ENCODE results near the gene PTCRA.
"Not testable (repeated sequence)": the region's sequence is repeated elsewhere in the genome, so short reads cannot be mapped to it uniquely, and the experiment has no call there.

Gene PTCRA

GRCh38 chr6:42942444-42942843 lies 26.6 kb downstream of the PTCRA start:
- DNase-seq (ENCODE audit: low spot score) = no peak

GRCh38 chr6:42947950-42948349 lies 32.1 kb downstream of the PTCRA start:
- no peak for DNase-seq (ENCODE audit: low spot score)

- no peak for DNase-seq (ENCODE audit: low spot score)
Observed at GRCh38 chr6:42952389-42952788, 36.5 kb downstream of the PTCRA start.

- not testable (repeated sequence) for DNase-seq (ENCODE audit: low spot score)
Observed at GRCh38 chr6:42954405-42954804, 38.6 kb downstream of the PTCRA start.

GRCh38 chr6:42958125-42958524 lies 42.3 kb downstream of the PTCRA start:
- DNase-seq (ENCODE audit: low spot score) = no peak

- no peak for DNase-seq (ENCODE audit: low spot score)
Observed at GRCh38 chr6:42959917-42960242, 44.0 kb downstream of the PTCRA start.

- DNase-seq (ENCODE audit: low spot score) = no peak
Observed at GRCh38 chr6:42960243-42961019, 44.6 kb downstream of the PTCRA start, which contains the start of gene GNMT. Gene GNMT, plus strand, starts transcription at chr6:42960754. Its CDS starts 14 bp downstream, at chr6:42960768.

- no peak for DNase-seq (ENCODE audit: low spot score)
Observed at GRCh38 chr6:42961020-42961470, 45.2 kb downstream of the PTCRA start.

GRCh38 chr6:42962096-42962495 lies 46.2 kb downstream of the PTCRA start:
- DNase-seq (ENCODE audit: low spot score) = no peak

GRCh38 chr6:42962502-42963178 lies 46.8 kb downstream of the PTCRA start:
- DNase-seq (ENCODE audit: low spot score) = no peak

GRCh38 chr6:42963179-42963854 lies 47.5 kb downstream of the PTCRA start:
- DNase-seq (ENCODE audit: low spot score) = no peak

- DNase-seq (ENCODE audit: low spot score) = no peak
Observed at GRCh38 chr6:42963855-42964605, 48.2 kb downstream of the PTCRA start.

GRCh38 chr6:42966571-42966970 lies 50.7 kb downstream of the PTCRA start:
- no peak for DNase-seq (ENCODE audit: low spot score)

GRCh38 chr6:42967228-42967627 lies 51.4 kb downstream of the PTCRA start:
- DNase-seq (ENCODE audit: low spot score) = no peak

- DNase-seq (ENCODE audit: low spot score) = no peak
Observed at GRCh38 chr6:42968126-42968701, 52.4 kb downstream of the PTCRA start.

GRCh38 chr6:42968783-42969182 lies 52.9 kb downstream of the PTCRA start:
- no peak for DNase-seq (ENCODE audit: low spot score)

GRCh38 chr6:42969431-42969830 lies 53.6 kb downstream of the PTCRA start:
- DNase-seq (ENCODE audit: low spot score) = no peak

GRCh38 chr6:42969934-42970333 lies 54.1 kb downstream of the PTCRA start:
- no peak for DNase-seq (ENCODE audit: low spot score)

GRCh38 chr6:42970871-42971612 lies 55.2 kb downstream of the PTCRA start:
- no peak for DNase-seq (ENCODE audit: low spot score)

- no peak for DNase-seq (ENCODE audit: low spot score)
Observed at GRCh38 chr6:42971746-42972327, 56.0 kb downstream of the PTCRA start.

GRCh38 chr6:42973926-42974325 lies 58.1 kb downstream of the PTCRA start:
- DNase-seq (ENCODE audit: low spot score) = no peak
